ENCODE results near the gene DPH6. TPM values are rescaled to one million over a fixed set of nuclear protein-coding genes. Genes with fewer than 3 reads are reported as not detected.
"Not testable (repeated sequence)": the region's sequence is repeated elsewhere in the genome, so short reads cannot be mapped to it uniquely, and the experiment has no call there.

The DPH6 gene
- total RNA-seq, 1 donor from 2014 or later, result 13.2 TPM

- Mint-ChIP-seq H3K4me3 (ENCODE audit: low read depth) (no peak overlapping the region), H3K27ac (no peak overlapping the region), H3K9me3 (no peaks in the 10 kb centered on the region), H3K27me3 (ENCODE audit: low read depth) (no peaks in the 10 kb centered on the region), H3K4me1 (ENCODE audit: low read depth) (no peaks in the 10 kb centered on the region), H3K36me3 (ENCODE audit: low read depth) (no peaks in the 10 kb centered on the region)
- intact Hi-C loops (cut with micrococcal nuclease), result no loop called here
- no peak for DNase-seq (ENCODE audit: low spot score)
These were observed 216.4 kb downstream of the DPH6 start for GRCh38 chr15:35329521-35329961.

- H3K27me3 Mint-ChIP-seq (ENCODE audit: low read depth); H3K4me3 Mint-ChIP-seq (ENCODE audit: low read depth); H3K27ac Mint-ChIP-seq: not testable (repeated sequence)
These were observed 217.1 kb downstream of the DPH6 start for GRCh38 chr15:35328836-35329235.

GRCh38 chr15:35327789-35328188 lies 218.2 kb downstream of the DPH6 start:
- intact Hi-C loops (cut with micrococcal nuclease), result no loop called here
- DNase-seq (ENCODE audit: low spot score), result no peak
- Mint-ChIP-seq H3K27me3 (ENCODE audit: low read depth) (no peaks in the 10 kb centered on the region), H3K27ac (no peak overlapping the region), H3K4me3 (ENCODE audit: low read depth) (no peak overlapping the region), H3K9me3 (no peaks in the 10 kb centered on the region), H3K4me1 (ENCODE audit: low read depth) (no peaks in the 10 kb centered on the region), H3K36me3 (ENCODE audit: low read depth) (no peaks in the 10 kb centered on the region)

More at GRCh38 chr15:35328836-35329235, 217.1 kb downstream of the DPH6 start:
- intact Hi-C loops (cut with micrococcal nuclease); H3K36me3 Mint-ChIP-seq (ENCODE audit: low read depth); H3K4me1 Mint-ChIP-seq (ENCODE audit: low read depth); H3K9me3 Mint-ChIP-seq; DNase-seq (ENCODE audit: low spot score): not testable (repeated sequence)

GRCh38 chr15:35325374-35325941 lies 220.5 kb downstream of the DPH6 start:
- DNase-seq (ENCODE audit: low spot score), result no peak
- H3K36me3 Mint-ChIP-seq (ENCODE audit: low read depth), result no peaks in the 10 kb centered on the region
- no peaks in the 10 kb centered on the region for H3K27me3 Mint-ChIP-seq (ENCODE audit: low read depth)
- no peaks in the 10 kb centered on the region for H3K9me3 Mint-ChIP-seq
- no peak overlapping the region for H3K27ac Mint-ChIP-seq
- no peak overlapping the region for H3K4me3 Mint-ChIP-seq (ENCODE audit: low read depth)
- no peaks in the 10 kb centered on the region for H3K4me1 Mint-ChIP-seq (ENCODE audit: low read depth)
- intact Hi-C loops (cut with micrococcal nuclease), result no loop called here

GRCh38 chr15:35323141-35323540 lies 222.8 kb downstream of the DPH6 start:
- intact Hi-C loops (cut with micrococcal nuclease), result no loop called here

GRCh38 chr15:35321926-35322325 lies 224.0 kb downstream of the DPH6 start:
- Mint-ChIP-seq H3K4me1 (ENCODE audit: low read depth) (no peaks in the 10 kb centered on the region), H3K4me3 (ENCODE audit: low read depth) (no peak overlapping the region), H3K27ac (no peak overlapping the region), H3K9me3 (no peaks in the 10 kb centered on the region), H3K36me3 (ENCODE audit: low read depth) (no peaks in the 10 kb centered on the region), H3K27me3 (ENCODE audit: low read depth) (no peaks in the 10 kb centered on the region)
- intact Hi-C loops (cut with micrococcal nuclease), result no loop called here
- DNase-seq (ENCODE audit: low spot score), result no peak

More at GRCh38 chr15:35323141-35323540, 222.8 kb downstream of the DPH6 start:
- no peak overlapping the region for H3K4me3 Mint-ChIP-seq (ENCODE audit: low read depth)
- H3K4me1 Mint-ChIP-seq (ENCODE audit: low read depth), result no peaks in the 10 kb centered on the region
- H3K9me3 Mint-ChIP-seq, result no peaks in the 10 kb centered on the region
- H3K27me3 Mint-ChIP-seq (ENCODE audit: low read depth), result no peaks in the 10 kb centered on the region
- H3K27ac Mint-ChIP-seq, result no peak overlapping the region
- DNase-seq (ENCODE audit: low spot score), result no peak
- H3K36me3 Mint-ChIP-seq (ENCODE audit: low read depth), result no peaks in the 10 kb centered on the region

- no peaks in the 10 kb centered on the region for H3K9me3 Mint-ChIP-seq
- H3K27me3 Mint-ChIP-seq (ENCODE audit: low read depth), result no peaks in the 10 kb centered on the region
- no peak overlapping the region for H3K27ac Mint-ChIP-seq
- H3K4me1 Mint-ChIP-seq (ENCODE audit: low read depth), result no peaks in the 10 kb centered on the region
- H3K4me3 Mint-ChIP-seq (ENCODE audit: low read depth), result no peak overlapping the region
- intact Hi-C loops (cut with micrococcal nuclease), result no loop called here
- no peaks in the 10 kb centered on the region for H3K36me3 Mint-ChIP-seq (ENCODE audit: low read depth)
- DNase-seq (ENCODE audit: low spot score), result no peak
These were observed 225.1 kb downstream of the DPH6 start for GRCh38 chr15:35320911-35321310.
